ENCODE results near the gene PARL. TPM values are rescaled to one million over a fixed set of nuclear protein-coding genes. Genes with fewer than 3 reads are reported as not detected.

Gene PARL
- total and polyA plus RNA-seq, 2 experiments from 2014 or later: 44.6 to 99.9 TPM

DNA sequence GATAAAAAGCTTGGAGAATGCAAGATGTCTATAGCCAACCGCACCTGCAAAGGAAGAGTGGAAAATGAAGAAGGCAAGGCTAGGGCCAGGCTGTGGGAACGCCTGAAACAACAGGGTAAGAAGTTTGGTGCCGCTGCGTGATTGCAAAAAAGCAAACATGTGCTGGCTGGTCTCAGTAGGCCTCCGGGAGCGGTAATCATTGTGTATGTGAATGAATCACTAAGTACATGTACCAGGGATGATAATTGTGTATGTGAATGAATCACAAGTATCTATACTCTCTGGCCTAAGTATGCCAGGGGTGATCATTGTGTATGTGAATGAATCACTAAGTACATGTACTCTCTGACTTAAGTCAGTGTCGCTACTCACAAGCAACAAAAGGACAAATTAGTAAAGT, 40.3 kb upstream of the PARL start:
- peak in 1 of 2 donors; percentile 41 for DNase-seq (ENCODE audit: low read depth in 1 of 2, low spot score in 1 of 2)
- Histone ChIP-seq H3K9me3 (ENCODE audit: low read depth) (no peaks in the 10 kb centered on the region), H3K27ac (no peak overlapping the region), H3K36me3 (peaks cover 55% of the 10 kb centered on the region), H3K4me1 (ENCODE audit: low read depth) (no peaks in the 10 kb centered on the region), H3K27me3 (no peaks in the 10 kb centered on the region), H3K4me3 (no peak overlapping the region)
- TF ChIP-seq CTCF (IDR thresholded peaks at IDR 0.05; ENCODE audit: low read depth, low read length): no peak

DNA sequence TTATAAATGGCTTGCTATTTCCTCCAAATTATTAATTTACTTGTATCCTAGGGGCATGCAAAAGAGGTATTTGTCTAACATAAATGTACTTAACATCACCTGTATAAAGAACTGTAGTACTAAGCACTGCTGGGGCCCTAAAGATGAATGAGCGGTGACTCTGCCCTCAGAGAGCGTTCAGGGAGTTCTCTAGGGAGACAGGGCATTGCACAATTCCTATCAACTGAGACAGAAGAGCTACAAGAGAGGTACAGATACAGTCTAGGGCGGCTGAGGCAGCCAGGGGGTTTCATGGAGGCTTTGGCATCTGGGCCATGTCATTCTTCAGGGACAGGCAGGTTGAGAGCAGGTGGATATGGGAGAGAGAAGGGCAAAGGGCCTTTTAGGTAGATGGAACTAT, 39.9 kb upstream of the PARL start:
- Histone ChIP-seq H3K36me3 (peaks cover 55% of the 10 kb centered on the region), H3K4me3 (no peak overlapping the region), H3K27me3 (no peaks in the 10 kb centered on the region), H3K27ac (no peak overlapping the region), H3K4me1 (ENCODE audit: low read depth) (no peaks in the 10 kb centered on the region), H3K9me3 (ENCODE audit: low read depth) (no peaks in the 10 kb centered on the region)
- TF ChIP-seq CTCF (IDR thresholded peaks at IDR 0.05; ENCODE audit: low read depth, low read length): no peak
- DNase-seq (ENCODE audit: low read depth in 1 of 2, low spot score in 1 of 2): peak in 1 of 2 donors; percentile 14

DNA sequence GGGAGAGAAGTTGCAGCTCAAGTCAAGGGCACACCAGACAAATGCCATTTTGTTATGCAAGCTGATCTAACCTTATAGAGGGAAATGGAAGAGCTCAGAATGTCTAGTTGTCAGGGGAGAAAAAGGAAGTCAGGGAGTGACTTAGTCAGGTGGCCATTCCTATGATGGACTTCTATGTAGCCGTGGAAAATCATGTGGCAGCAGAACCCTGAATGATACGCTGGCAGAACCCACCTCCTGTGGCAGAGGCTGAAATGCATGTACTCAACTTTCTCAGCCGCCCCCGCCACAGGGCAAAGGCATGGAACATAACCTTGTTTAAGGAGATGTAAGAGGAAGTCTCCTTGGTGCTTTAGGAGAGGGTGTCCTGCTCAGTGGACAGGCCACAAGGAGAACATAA, 37.7 kb upstream of the PARL start:
- DNase-seq (ENCODE audit: low read depth in 1 of 2, low spot score in 1 of 2): no peak
- Histone ChIP-seq H3K9me3 (ENCODE audit: low read depth) (no peaks in the 10 kb centered on the region), H3K36me3 (peaks cover 45% of the 10 kb centered on the region), H3K27ac (no peak overlapping the region), H3K4me3 (no peak overlapping the region), H3K4me1 (ENCODE audit: low read depth) (no peaks in the 10 kb centered on the region), H3K27me3 (no peaks in the 10 kb centered on the region)
- no peak for TF ChIP-seq CTCF (IDR thresholded peaks at IDR 0.05; ENCODE audit: low read depth, low read length)

DNA sequence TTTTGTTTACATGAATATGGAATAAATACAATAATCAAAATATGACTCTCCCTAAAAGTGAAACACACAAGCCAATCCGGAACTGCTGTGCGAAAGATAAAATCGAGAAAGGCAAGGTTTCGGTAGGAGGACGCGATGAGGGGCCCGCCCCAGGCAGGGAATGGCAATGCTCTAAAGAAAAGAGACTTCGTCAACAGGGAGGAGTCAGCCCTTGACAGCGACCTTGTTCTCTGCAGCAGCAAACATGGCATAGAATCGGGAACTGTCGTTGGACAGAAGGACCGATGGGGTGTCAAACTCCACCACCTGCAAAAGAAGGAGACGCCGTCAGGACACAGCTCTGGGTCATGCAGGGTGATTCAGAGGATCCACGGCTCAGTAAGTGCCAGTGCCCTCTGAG, 36.4 kb upstream of the PARL start:
- DNase-seq (ENCODE audit: low read depth in 1 of 2, low spot score in 1 of 2): no peak
- no peak overlapping the region for H3K27ac ChIP-seq
- no peaks in the 10 kb centered on the region for H3K27me3 ChIP-seq

DNA sequence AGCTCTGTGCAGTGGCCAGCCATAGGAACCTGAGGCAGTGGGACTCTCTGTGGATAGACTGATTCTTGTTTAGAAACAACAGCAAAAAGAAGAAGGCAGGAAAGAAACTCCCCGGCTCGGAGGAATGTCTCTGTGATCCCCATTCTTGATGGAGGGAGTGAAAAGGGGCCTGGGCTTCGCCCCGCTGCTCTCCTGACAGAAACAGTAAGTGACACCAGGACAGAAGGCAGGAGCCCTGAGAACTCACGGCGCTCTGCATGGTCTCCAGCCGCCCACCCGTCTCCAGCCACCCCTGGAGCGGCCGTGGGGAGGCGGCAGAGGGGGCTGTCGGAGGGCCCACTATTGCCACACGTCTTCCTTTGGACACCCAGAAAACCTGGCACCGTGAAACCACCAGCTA, 35.7 kb upstream of the PARL start:
- DNase-seq (ENCODE audit: low read depth in 1 of 2, low spot score in 1 of 2): no peak
- no peaks in the 10 kb centered on the region for H3K9me3 ChIP-seq (ENCODE audit: low read depth)
- no peaks in the 10 kb centered on the region for H3K4me1 ChIP-seq (ENCODE audit: low read depth)
- no peak overlapping the region for H3K4me3 ChIP-seq
- peaks cover 33% of the 10 kb centered on the region for H3K36me3 ChIP-seq
- H3K27ac ChIP-seq: no peak overlapping the region
- H3K27me3 ChIP-seq: no peaks in the 10 kb centered on the region
- no peak for TF ChIP-seq CTCF (IDR thresholded peaks at IDR 0.05; ENCODE audit: low read depth, low read length)

More for the DNA sequence above, 36.4 kb upstream of the PARL start:
- H3K4me3 ChIP-seq: no peak overlapping the region
- no peak for TF ChIP-seq CTCF (IDR thresholded peaks at IDR 0.05; ENCODE audit: low read depth, low read length)
- H3K4me1 ChIP-seq (ENCODE audit: low read depth): no peaks in the 10 kb centered on the region
- peaks cover 34% of the 10 kb centered on the region for H3K36me3 ChIP-seq
- H3K9me3 ChIP-seq (ENCODE audit: low read depth): no peaks in the 10 kb centered on the region

DNA sequence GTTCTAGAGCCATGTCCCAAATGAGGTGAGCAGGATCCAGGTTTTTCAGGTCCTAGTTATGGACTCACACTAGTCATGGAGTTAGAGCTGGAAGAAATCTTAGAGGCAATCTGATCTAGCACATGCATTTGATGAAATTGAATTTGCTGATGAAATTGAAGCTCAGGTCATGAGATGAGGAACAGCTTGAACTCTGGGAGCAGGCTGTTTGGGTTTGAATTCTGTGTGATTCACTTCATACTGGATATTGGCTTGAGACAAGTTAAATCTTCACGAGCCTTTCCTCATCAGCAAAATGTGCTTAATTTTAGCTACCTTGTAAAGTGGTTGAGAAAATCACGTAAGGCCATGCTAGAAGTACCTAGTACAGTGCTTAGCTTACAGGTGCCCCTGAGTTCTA, 33.5 kb upstream of the PARL start:
- no peak overlapping the region for H3K4me3 ChIP-seq
- H3K27me3 ChIP-seq: no peaks in the 10 kb centered on the region
- no peaks in the 10 kb centered on the region for H3K4me1 ChIP-seq (ENCODE audit: low read depth)
- peaks cover 15% of the 10 kb centered on the region for H3K36me3 ChIP-seq
- H3K9me3 ChIP-seq (ENCODE audit: low read depth): no peaks in the 10 kb centered on the region
- H3K27ac ChIP-seq: no peak overlapping the region
- no peak for TF ChIP-seq CTCF (IDR thresholded peaks at IDR 0.05; ENCODE audit: low read depth, low read length)
- no peak for DNase-seq (ENCODE audit: low read depth in 1 of 2, low spot score in 1 of 2)
